Large intestine (tissue), 12 donors: ENCODE results near the gene CCDC71. TPM values are rescaled to one million over a fixed set of nuclear protein-coding genes. Genes with fewer than 3 reads are reported as not detected.

Experiments used
- DNase-seq, 2 donors: peaks; one replicate each; pipeline versions ENCODE4 v3.0.0 to v3.0.0-alpha.2; 2013
- H3K27ac ChIP-seq: one replicate; pipeline ENCODE4 v1.5.1; 2013; ENCODE audit warnings: low read length
- H3K27me3 ChIP-seq: 2 replicates; pipeline ENCODE4 v1.6.1; 2013; ENCODE audit warnings: low read length; ENCODE audit not compliant: control insufficient read depth, insufficient read depth
- H3K36me3 ChIP-seq: 2 replicates; pipeline ENCODE4 v1.6.1; 2013; ENCODE audit warnings: low read length; ENCODE audit not compliant: control insufficient read depth, insufficient read depth
- H3K4me1 ChIP-seq: one replicate; pipeline ENCODE4 v1.6.1; 2013; ENCODE audit warnings: low read length; ENCODE audit not compliant: control insufficient read depth, insufficient read depth
- H3K4me3 ChIP-seq: one replicate; pipeline ENCODE4 v1.5.1; 2013; ENCODE audit warnings: low read length
- H3K9me3 ChIP-seq: one replicate; pipeline ENCODE4 v1.6.1; 2013; ENCODE audit warnings: mild to moderate bottlenecking, low read depth, low read length, moderate library complexity; ENCODE audit not compliant: control insufficient read depth
- WGBS: methylation state at CpG from one replicate; pipeline ENCODE4 v1.1.5; 2013; ENCODE audit warnings: low lambda C conversion rate; ENCODE audit not compliant: insufficient coverage; 5-methylcytosine and 5-hydroxymethylcytosine counted together
- long read RNA-seq, 11 donors: transcript quantifications; one replicate each; lab custom pipeline, GENCODE V29; 2026
- polyA plus RNA-seq: library from polyadenylated mRNA; unstranded; fragments of 120-200 nt; gene quantifications from one replicate; pipeline ENCODE4 v1.2.1, GENCODE V29; 2013

CCDC71 gene
- 21.4 TPM for polyA plus RNA-seq
- long read RNA-seq, donor 1, transcript CCDC71-201 (2 exons, 1,781 nt) = major isoform, 10 of 10 reads
- long read RNA-seq, donor 1, partial matches to known transcripts = 0 of 10 reads
- long read RNA-seq, donor 1, other reads (novel, unspliced or antisense) = 0 of 10 reads
- long read RNA-seq, donor 2, transcript CCDC71-201 (2 exons, 1,781 nt) = major isoform, 11 of 11 reads
- long read RNA-seq, donor 2, partial matches to known transcripts = 0 of 11 reads
- long read RNA-seq, donor 2, other reads (novel, unspliced or antisense) = 0 of 11 reads
- long read RNA-seq, donor 3 = 0 reads
- long read RNA-seq, donor 4, partial matches to known transcripts = 0 of 2 reads
- long read RNA-seq, donor 4, other reads (novel, unspliced or antisense) = 0 of 2 reads
- long read RNA-seq, donor 5, transcript CCDC71-201 (2 exons, 1,781 nt) = major isoform, 6 of 11 reads
- long read RNA-seq, donor 5, partial matches to known transcripts = 5 of 11 reads
- long read RNA-seq, donor 5, other reads (novel, unspliced or antisense) = 0 of 11 reads
- long read RNA-seq, donor 6, transcript CCDC71-201 (2 exons, 1,781 nt) = major isoform, 16 of 16 reads
- long read RNA-seq, donor 6, partial matches to known transcripts = 0 of 16 reads
- long read RNA-seq, donor 6, other reads (novel, unspliced or antisense) = 0 of 16 reads
- long read RNA-seq, donor 7, transcript CCDC71-201 (2 exons, 1,781 nt) = major isoform, 5 of 5 reads
- long read RNA-seq, donor 7, partial matches to known transcripts = 0 of 5 reads
- long read RNA-seq, donor 7, other reads (novel, unspliced or antisense) = 0 of 5 reads
- long read RNA-seq, donor 8, transcript CCDC71-201 (2 exons, 1,781 nt) = major isoform, 15 of 15 reads
- long read RNA-seq, donor 8, partial matches to known transcripts = 0 of 15 reads
- long read RNA-seq, donor 8, other reads (novel, unspliced or antisense) = 0 of 15 reads
- long read RNA-seq, donor 9, transcript CCDC71-201 (2 exons, 1,781 nt) = major isoform, 11 of 11 reads
- long read RNA-seq, donor 9, partial matches to known transcripts = 0 of 11 reads
- long read RNA-seq, donor 9, other reads (novel, unspliced or antisense) = 0 of 11 reads
- long read RNA-seq, donor 10, transcript CCDC71-201 (2 exons, 1,781 nt) = major isoform, 14 of 14 reads
- long read RNA-seq, donor 10, partial matches to known transcripts = 0 of 14 reads
- long read RNA-seq, donor 10, other reads (novel, unspliced or antisense) = 0 of 14 reads
- long read RNA-seq, donor 11, transcript CCDC71-201 (2 exons, 1,781 nt) = major isoform, 11 of 11 reads
- long read RNA-seq, donor 11, partial matches to known transcripts = 0 of 11 reads
- long read RNA-seq, donor 11, other reads (novel, unspliced or antisense) = 0 of 11 reads

DNA sequence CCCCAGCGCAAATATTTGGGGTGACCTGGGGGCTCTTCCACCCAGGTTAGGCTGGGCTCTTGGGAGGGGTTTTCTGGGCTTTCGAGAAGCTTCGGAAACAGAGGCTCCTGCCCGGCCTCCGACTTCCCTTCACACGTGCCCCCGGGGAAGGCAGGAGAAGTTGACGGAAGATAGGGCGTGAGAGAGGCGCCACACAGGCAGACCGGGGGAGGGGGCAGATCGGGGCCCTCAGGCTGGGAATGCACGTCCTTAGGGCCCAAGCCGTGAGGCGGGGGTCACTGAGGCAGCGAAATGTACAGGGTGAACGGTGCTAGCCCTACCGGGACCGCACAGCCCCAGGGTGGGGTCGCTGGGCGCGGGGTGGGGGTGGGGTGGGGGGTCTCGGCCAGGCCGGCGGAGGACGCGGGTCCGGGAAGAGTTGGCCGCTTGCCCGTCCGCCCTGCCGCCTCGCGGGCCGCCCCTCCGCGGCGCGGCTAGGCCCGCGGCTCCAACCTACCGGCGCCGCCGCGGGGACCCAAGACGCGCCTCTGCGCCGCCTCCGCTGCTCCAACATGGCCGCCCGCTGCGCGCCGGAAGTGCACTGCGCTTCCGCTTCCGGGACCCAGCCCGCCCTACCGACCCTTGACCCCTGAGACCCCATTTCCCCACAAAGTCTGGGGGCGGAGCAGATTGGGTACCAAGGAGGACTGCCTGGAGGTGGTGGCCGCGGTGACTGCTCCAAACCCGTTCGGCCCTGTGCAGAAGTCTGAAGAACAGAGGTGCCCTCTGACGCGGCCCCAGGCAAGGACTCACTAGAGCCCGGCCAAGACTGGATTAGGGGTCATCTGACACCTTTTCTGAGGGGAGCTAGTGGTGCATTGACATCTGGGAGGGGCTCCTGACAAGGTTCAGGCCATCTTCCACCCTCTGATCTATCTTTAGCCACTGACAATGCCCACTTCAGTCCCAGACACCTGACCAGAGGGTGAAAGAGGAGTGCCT, at the start of gene CCDC71:
Gene CCDC71 (minus strand): TSS at position 561 of the 981 bp plus-strand sequence. CDS start 2,123 bp downstream, outside the sequence.
- H3K9me3 ChIP-seq = no peaks in the 10 kb centered on the region
- WGBS = no CpG with 5 or more reads among the region's 69 CpGs

DNA sequence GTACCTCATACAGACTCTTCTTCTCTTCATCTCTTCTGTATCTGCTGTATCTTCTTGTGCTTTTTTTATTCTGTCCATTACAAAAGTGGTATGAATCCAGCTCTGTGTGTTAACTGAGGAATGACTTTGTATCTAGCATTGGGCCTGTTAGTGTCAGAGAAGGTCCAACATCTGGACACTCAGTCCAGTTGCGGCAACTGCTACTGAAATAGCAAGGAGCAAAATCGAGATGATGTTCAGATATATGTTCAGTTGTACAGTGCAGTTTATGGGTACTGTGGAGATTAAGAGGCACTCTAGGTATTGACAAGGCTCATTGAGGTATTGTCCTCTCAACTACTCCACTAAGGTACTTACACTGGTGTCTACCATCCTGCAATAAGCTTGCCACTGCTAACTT, 47.9 kb upstream of the CCDC71 start:
- Histone ChIP-seq H3K4me3 (no peak overlapping the region), H3K36me3 (no peaks in the 10 kb centered on the region), H3K4me1 (no peaks in the 10 kb centered on the region), H3K9me3 (peaks cover 9% of the 10 kb centered on the region), H3K27ac (no peak overlapping the region), H3K27me3 (no peaks in the 10 kb centered on the region)
- no peak for DNase-seq
- WGBS = no CpG with 5 or more reads among the region's 2 CpGs

More for the DNA sequence above, at the start of gene CCDC71:
- H3K36me3 ChIP-seq = peaks cover 25% of the 10 kb centered on the region
- H3K4me3 ChIP-seq = peak within 1 kb of the TSS; percentile 96
- H3K4me1 ChIP-seq = peaks cover 28% of the 10 kb centered on the region
- no peaks in the 10 kb centered on the region for H3K27me3 ChIP-seq
- peak within 1 kb of the TSS; percentile 45 for H3K27ac ChIP-seq
- peak; percentile 67 to 78 for DNase-seq

DNA sequence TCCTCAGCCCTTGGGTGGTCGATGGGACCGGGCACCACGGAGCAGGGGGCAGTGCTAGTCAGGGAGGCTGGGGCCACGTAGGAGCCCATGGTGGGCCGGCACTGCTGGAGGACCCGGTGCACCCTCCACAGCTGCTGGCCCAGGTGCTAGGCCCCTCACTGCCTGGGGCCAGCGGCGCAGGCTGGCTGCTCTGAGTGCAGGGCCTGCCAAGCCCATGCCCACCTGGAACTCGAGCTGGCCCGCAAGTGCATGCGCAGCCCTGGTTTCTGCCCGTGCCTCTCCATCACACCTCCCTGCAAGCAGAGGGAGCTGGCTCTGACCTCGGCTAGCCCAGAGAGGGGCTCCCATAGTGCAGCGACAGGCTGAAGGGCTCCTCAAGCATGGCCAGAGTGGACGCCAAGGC, 47.4 kb upstream of the CCDC71 start:
- no peak overlapping the region for H3K27ac ChIP-seq
- DNase-seq = no peak
- no peak overlapping the region for H3K4me3 ChIP-seq
- no peaks in the 10 kb centered on the region for H3K27me3 ChIP-seq
- no CpG with 5 or more reads among the region's 15 CpGs for WGBS
- H3K36me3 ChIP-seq = no peaks in the 10 kb centered on the region
- peaks cover 6% of the 10 kb centered on the region for H3K9me3 ChIP-seq
- no peaks in the 10 kb centered on the region for H3K4me1 ChIP-seq

DNA sequence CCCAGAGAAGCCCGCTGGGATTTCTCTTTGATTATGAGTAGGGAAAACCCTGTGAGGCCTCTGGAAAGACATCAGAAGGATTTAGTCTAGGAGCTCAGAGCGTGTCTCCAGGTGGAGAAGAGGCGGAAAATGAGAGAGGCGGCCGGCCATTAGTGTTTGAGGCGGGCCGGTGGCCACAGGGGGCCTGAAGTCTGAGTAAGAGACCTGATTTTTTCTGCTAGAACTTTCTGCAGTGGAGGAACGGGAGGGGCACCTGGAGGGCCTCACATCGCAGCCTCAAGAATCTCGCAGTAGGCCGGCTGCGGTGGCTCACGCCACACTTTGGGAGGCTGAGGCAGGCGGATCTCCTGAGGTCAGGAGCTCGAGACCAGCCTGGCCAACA, 33.8 kb upstream of the CCDC71 start:
- Histone ChIP-seq H3K4me3 (peak overlapping the region; percentile 43), H3K27me3 (peaks cover 21% of the 10 kb centered on the region), H3K36me3 (no peaks in the 10 kb centered on the region), H3K27ac (peak overlapping the region; percentile 33), H3K9me3 (peaks cover 5% of the 10 kb centered on the region), H3K4me1 (no peaks in the 10 kb centered on the region)
- WGBS = no CpG with 5 or more reads among the region's 15 CpGs
- DNase-seq = no peak

DNA sequence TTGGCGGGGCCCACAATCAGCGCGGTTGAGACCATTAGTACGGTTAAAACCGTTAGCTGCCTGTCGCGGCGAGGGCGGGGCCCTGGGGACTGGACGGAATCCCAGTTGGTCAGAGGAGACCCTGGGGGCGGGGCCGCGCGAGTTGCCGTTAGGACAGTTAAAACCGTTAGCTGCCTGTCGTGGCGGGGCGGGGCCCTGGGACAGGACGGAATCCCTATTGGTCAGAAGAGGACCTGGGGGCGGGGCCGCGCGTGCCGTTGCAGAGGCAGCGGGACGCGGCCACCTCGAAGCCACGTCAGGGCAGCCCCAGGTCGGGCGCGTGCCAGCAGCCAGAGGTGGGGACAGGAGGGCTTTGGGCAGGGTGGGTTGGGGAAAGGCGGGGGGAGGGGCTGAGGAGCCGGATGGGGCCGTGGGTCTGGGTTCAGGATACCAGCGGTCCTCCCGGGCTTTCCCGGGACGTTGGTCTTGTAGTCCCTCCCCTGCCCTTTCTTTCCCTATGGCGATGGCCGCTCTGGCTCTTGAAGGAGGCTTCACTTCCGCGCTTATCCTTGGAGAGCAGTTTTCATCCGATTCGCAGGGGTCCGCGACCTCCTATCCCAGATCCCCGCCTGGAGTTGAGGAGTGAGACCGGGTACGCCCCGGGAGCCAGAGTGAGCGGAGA, 33.2 kb upstream of the CCDC71 start:
- H3K4me3 ChIP-seq = peak overlapping the region; percentile 43
- H3K9me3 ChIP-seq = peaks cover 5% of the 10 kb centered on the region
- DNase-seq = peak; percentile 24 to 46
- no peaks in the 10 kb centered on the region for H3K4me1 ChIP-seq
- WGBS = no CpG with 5 or more reads among the region's 53 CpGs
- no peaks in the 10 kb centered on the region for H3K36me3 ChIP-seq
- peak overlapping the region; percentile 33 for H3K27ac ChIP-seq
- H3K27me3 ChIP-seq = peaks cover 21% of the 10 kb centered on the region

DNA sequence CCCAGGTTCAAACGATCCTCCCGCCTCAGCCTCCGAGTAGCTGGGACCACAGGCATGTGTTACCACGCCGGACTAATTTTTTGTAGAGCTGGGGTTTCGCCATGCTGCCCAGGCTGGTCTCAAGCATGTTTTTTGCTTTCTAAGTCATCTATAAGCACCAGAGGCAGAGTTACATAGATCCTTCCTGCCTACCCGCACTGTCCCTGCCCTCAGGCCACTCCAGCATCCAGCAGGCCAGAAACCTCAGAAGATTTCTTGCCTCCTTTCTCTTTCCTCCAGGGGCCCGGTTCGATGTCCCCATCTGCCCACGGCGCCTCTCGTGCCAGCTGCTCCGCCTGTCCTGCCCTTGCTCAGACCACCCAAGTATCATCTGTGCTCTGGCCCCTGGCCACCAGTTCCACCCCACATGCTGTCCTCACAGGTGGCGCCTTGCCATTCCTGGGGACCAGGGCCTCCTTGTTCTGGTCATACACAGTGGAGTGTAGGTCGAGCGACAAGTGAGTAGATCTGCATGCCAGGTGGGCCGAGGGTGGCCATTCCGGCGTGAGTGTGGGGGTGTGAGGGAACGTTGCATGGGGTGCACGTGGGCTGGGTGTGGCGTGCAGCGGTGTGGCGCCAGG, 32.6 kb upstream of the CCDC71 start:
- DNase-seq = no peak
- Histone ChIP-seq H3K4me1 (no peaks in the 10 kb centered on the region), H3K27me3 (peaks cover 21% of the 10 kb centered on the region), H3K36me3 (no peaks in the 10 kb centered on the region), H3K4me3 (no peak overlapping the region), H3K27ac (no peak overlapping the region), H3K9me3 (peaks cover 5% of the 10 kb centered on the region)
- WGBS = no CpG with 5 or more reads among the region's 24 CpGs

DNA sequence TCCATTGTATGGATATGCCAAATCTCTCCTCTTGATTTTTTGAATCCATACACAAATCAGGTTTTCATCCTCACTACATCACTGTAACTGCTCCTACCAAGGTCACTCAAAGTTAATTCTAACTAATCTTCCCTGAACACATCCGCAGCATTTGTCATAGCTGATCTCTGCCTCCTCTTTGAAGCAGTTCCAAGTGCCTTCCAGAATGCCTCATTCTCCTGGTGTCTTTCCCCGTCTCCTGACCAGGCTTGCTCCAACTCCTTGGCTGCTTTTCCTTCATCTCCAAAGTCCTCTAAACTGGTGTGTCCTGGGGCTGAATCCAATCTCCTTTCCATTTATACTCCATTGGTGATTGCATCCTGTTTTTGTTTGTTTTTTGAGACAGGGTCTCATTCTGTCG, 32.0 kb upstream of the CCDC71 start:
- Histone ChIP-seq H3K9me3 (peaks cover 5% of the 10 kb centered on the region), H3K36me3 (no peaks in the 10 kb centered on the region), H3K27me3 (peaks cover 21% of the 10 kb centered on the region), H3K4me1 (no peaks in the 10 kb centered on the region), H3K4me3 (no peak overlapping the region), H3K27ac (no peak overlapping the region)
- WGBS = 71% methylated on average over 1 of the region's 3 CpGs
- DNase-seq = no peak

DNA sequence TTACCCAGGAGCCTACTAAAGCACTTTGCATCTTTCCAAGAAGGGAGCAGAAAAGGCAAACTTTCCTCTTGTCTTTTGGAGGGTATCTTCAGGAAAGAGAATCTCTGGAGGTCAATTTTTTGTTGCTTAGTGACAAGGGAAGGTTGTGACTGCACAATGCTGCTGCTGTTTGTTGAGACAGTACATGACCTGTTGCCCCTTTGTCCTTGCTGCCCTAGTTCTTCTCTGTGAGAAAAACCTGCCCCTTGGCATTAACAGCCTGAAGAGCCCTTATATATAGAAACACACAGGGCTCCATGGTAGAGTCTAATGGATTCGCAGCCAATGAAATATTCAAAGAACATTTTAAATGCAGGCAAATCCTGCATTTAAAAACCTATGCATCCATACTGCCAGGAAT, 25.6 kb upstream of the CCDC71 start:
- Histone ChIP-seq H3K4me3 (no peak overlapping the region), H3K4me1 (no peaks in the 10 kb centered on the region), H3K9me3 (no peaks in the 10 kb centered on the region), H3K36me3 (no peaks in the 10 kb centered on the region), H3K27ac (no peak overlapping the region), H3K27me3 (no peaks in the 10 kb centered on the region)
- no CpG with 5 or more reads among the region's 1 CpG for whole genome bisulfite sequencing
- DNase-seq = no peak
